GM12878 (cell line): ENCODE results near the gene CDYL. TPM values are rescaled to one million over a fixed set of nuclear protein-coding genes. Genes with fewer than 3 reads are reported as not detected.

Experiments
- ATAC-seq: fragments of 200-7000 bp; cut with Tn5 transposase; 3 replicates; pipeline ENCODE4 v1.9.1; 2020; ENCODE audit warnings: mild to moderate bottlenecking, moderate library complexity
- BruUV-seq: library from RNA; stranded (reverse); fragments of 400-500 nt; replicated peaks from 2 replicates; lab custom pipeline; 2021; lab: Mats Ljungman, UMichigan
- CTCF ChIA-PET: fragments of 300-600 bp; sonication (Branson Sonifier 250); formaldehyde crosslinking; extraction: SDS; loops from one replicate; lab custom pipeline; 2021; ENCODE audit warnings: inconsistent platforms; lab: Yijun Ruan, JAX
- POLR2A ChIA-PET: fragments of 350-600 bp; formaldehyde crosslinking; extraction: SDS; loops from one replicate; lab custom pipeline; 2021; ENCODE audit warnings: inconsistent platforms; lab: Charles Lee
- RAD21 ChIA-PET: fragments of 300-600 bp; sonication (Branson Sonifier 250); formaldehyde crosslinking; loops from one replicate; lab custom pipeline; 2023; ENCODE audit warnings: antibody characterized with exemption; ENCODE audit not compliant: unreplicated experiment; lab: Charles Lee
- SMC1A ChIA-PET: fragments of 300-600 bp; sonication (Branson Sonifier 250); formaldehyde crosslinking; loops from one replicate; lab custom pipeline; 2023; ENCODE audit not compliant: unreplicated experiment, uncharacterized antibody; lab: Charles Lee
- DNase-seq: peaks from one replicate; pipeline ENCODE4 v3.0.0-alpha.2; 2011; ENCODE audit warnings: low read depth, low spot score
- FAIRE-seq: peaks from 3 replicates; lab custom pipeline; 2011; peaks lifted over from hg19 to GRCh38; lab: Jason Lieb, UNC
- H2AFZ ChIP-seq: 2 replicates; pipeline ENCODE4 v1.6.0; 2011; ENCODE audit warnings: low read depth, low read length, control low read depth; ENCODE audit not compliant: control insufficient read depth
- H3K27ac ChIP-seq: 2 replicates; pipeline ENCODE4 v1.5.1; 2011; ENCODE audit warnings: control low read depth; ENCODE audit not compliant: control insufficient read depth, insufficient read depth
- H3K27me3 ChIP-seq, 2 experiments: replicated peaks in 1 of 2; 2 replicates each; pipeline versions ENCODE4 v1.6.0 to v1.6.1; 2011; ENCODE audit warnings: low read length in 1 of 2; ENCODE audit not compliant: control insufficient read depth in 2 of 2, insufficient read depth in 2 of 2
- H3K36me3 ChIP-seq, 2 experiments: 2 replicates each; pipeline ENCODE4 v1.5.1; 2011; ENCODE audit warnings: low read length in 1 of 2; ENCODE audit not compliant: control insufficient read depth in 2 of 2, insufficient read depth in 2 of 2
- H3K4me1 ChIP-seq: 2 replicates; pipeline ENCODE4 v1.6.1; 2011; ENCODE audit warnings: mild to moderate bottlenecking, low read length, moderate library complexity, mixed read lengths; ENCODE audit not compliant: control insufficient read depth, insufficient read depth
- H3K4me2 ChIP-seq: 2 replicates; pipeline ENCODE4 v1.6.0; 2011; ENCODE audit warnings: control low read depth; ENCODE audit not compliant: control insufficient read depth, insufficient read depth
- H3K4me3 ChIP-seq: fragments of 200-600 bp; sonication (generic); 2 replicates; pipeline ENCODE4 v1.5.1; 2016
- H3K79me2 ChIP-seq: 2 replicates; pipeline ENCODE4 v1.6.0; 2011; ENCODE audit warnings: low read length; ENCODE audit not compliant: control insufficient read depth, insufficient read depth
- H3K9ac ChIP-seq: 2 replicates; pipeline ENCODE4 v1.8.0; 2011; ENCODE audit warnings: low read length, control low read depth, mixed read lengths; ENCODE audit not compliant: control insufficient read depth, insufficient read depth
- H3K9me3 ChIP-seq: replicated peaks from 3 replicates; pipeline ENCODE4 v1.5.1; 2011; ENCODE audit warnings: mild to moderate bottlenecking, low read length; ENCODE audit not compliant: control insufficient read depth, insufficient read depth
- H4K20me1 ChIP-seq: 2 replicates; pipeline ENCODE4 v1.6.0; 2011; ENCODE audit not compliant: control insufficient read depth, insufficient read depth
- HDAC6 ChIP-seq: fragments of 200-600 bp; sonication (generic); IDR thresholded peaks from one replicate; pipeline ENCODE4 v1.8.0; 2017; ENCODE audit warnings: antibody characterized with exemption; ENCODE audit not compliant: unreplicated experiment
- IRF5 ChIP-seq: fragments of 450-650 bp; IDR thresholded peaks from 2 replicates; pipeline ENCODE4 v1.6.1; 2017; ENCODE audit warnings: borderline replicate concordance
- KDM1A ChIP-seq: fragments of 200-600 bp; sonication (generic); IDR thresholded peaks from 2 replicates; pipeline ENCODE4 v1.6.1; 2016; ENCODE audit warnings: borderline replicate concordance
- NFXL1 ChIP-seq: fragments of 450-650 bp; IDR thresholded peaks from 2 replicates; pipeline ENCODE4 v1.6.1; 2017; ENCODE audit warnings: antibody characterized with exemption, mild to moderate bottlenecking, borderline replicate concordance
- REST ChIP-seq: IDR thresholded peaks from 2 replicates; pipeline ENCODE4 v1.6.1; 2012; ENCODE audit warnings: mild to moderate bottlenecking, low read depth, low read length
- SPI1 ChIP-seq: IDR thresholded peaks from 2 replicates; pipeline ENCODE4 v1.6.1; 2011; ENCODE audit warnings: low read depth, mild to moderate bottlenecking, low read length, moderate library complexity, borderline replicate concordance; ENCODE audit not compliant: insufficient read depth
- ZBTB40 ChIP-seq: fragments of 450-650 bp; IDR thresholded peaks from 2 replicates; pipeline ENCODE4 v1.6.1; 2016; ENCODE audit warnings: mild to moderate bottlenecking, moderate library complexity, borderline replicate concordance
- WGBS: methylation state at CpG from one replicate; pipeline ENCODE4 v1.1.6; 2016; ENCODE audit warnings: low lambda C conversion rate; ENCODE audit not compliant: insufficient replicate concordance, insufficient coverage; ENCODE audit errors: missing lambda C conversion rate; 5-methylcytosine and 5-hydroxymethylcytosine counted together
- in situ Hi-C: fragments of 300-500 bp; cut with MboI; formaldehyde crosslinking; loops from 9 replicates; pipeline ENCODE4 v1.14.3; 2018; ENCODE audit warnings: mixed read lengths
- intact Hi-C: fragments of 100-400 bp; cut with micrococcal nuclease; formaldehyde crosslinking; loops from one replicate; pipeline ENCODE4 v1.14.2; 2022; ENCODE audit not compliant: unreplicated experiment
- polyA plus RNA-seq, 11 experiments: library from polyadenylated mRNA; depleted of rRNA in 4 of 11; unstranded in 6 of 11; stranded (reverse) in 5 of 11; fragments of >200 nt; fragmentation: Nextera tagmentation in 4 of 11; fragmentation: Illumina TruSeq in 1 of 11; extraction: Ambion mirVana in 4 of 11; extraction: Trizol in 1 of 11; gene quantifications; 1 replicate in 1 of 11; 2 replicates in 10 of 11; pipeline versions ENCODE4 v1.2.1 to v1.2.3, GENCODE V29; 2011 to 2016; ENCODE audit warnings: inconsistent platforms in 2 of 11, missing spikeins in 2 of 11, low read depth in 1 of 11
- total RNA-seq, 4 experiments: library from RNA; depleted of rRNA in 3 of 4; stranded (reverse); fragments of >200 nt in 3 of 4; fragmentation: Illumina TruSeq in 1 of 4; extraction: Trizol in 1 of 4; gene quantifications; 2 replicates each; pipeline versions ENCODE4 v1.2.1 to v1.2.3, GENCODE V29; 2013 to 2021

Gene CDYL
- total and polyA plus RNA-seq, 10 of the 15 experiments (the other 5 are each of a cell fraction or from before 2014, with no cell fraction given), result 9.3 to 61.2 (median 28.5) TPM

GRCh38 chr6:4806791-4807190 is 30.6 kb downstream of the CDYL start (continued):
- TF ChIP-seq REST, result no peak
- TF ChIP-seq SPI1, result no peak
- TF ChIP-seq HDAC6, result no peak
- no peak for TF ChIP-seq IRF5
- TF ChIP-seq KDM1A, result no peak

- ChIA-PET RAD21 (no interaction called here), SMC1A (interaction anchor here (1.0 to 12.1 kb wide), 3 partner anchors 18 to 26 kb away, joined by 3 to 237 read pairs (median 4); partner anchors contain the start of gene CDYL), CTCF (interaction anchor here (0.5 to 1.1 kb wide), 3 partner anchors 14 to 50 kb away, joined by 3 read pairs; no protein-coding TSS in a partner anchor), POLR2A (no interaction called here)
- Histone ChIP-seq H3K36me3 (peaks cover 1 to 12% of the 10 kb centered on the region in 2 experiments; a peak in 1 of 4 replicates), H3K4me2 (no peak overlapping the region), H3K9ac (no peak overlapping the region), H2AFZ (no peak overlapping the region), H3K4me1 (peaks cover 33% of the 10 kb centered on the region), H3K27me3 (no peaks in the 10 kb centered on the region), H3K27ac (no peak overlapping the region), H3K4me3 (no peak overlapping the region), H3K9me3 (peaks cover 2% of the 10 kb centered on the region; the same call in 1 of the 3 replicates), H3K79me2 (peaks cover 91% of the 10 kb centered on the region), H4K20me1 (peaks cover 10% of the 10 kb centered on the region)
- 93% methylated on average over 6 of the region's 6 CpGs for WGBS
- no peak for TF ChIP-seq NFXL1
- TF ChIP-seq ZBTB40, result peak; percentile 74; the same call in 1 of the 2 replicates
- DNase-seq (no peak), FAIRE-seq (no peak), ATAC-seq (no peak)
- in situ Hi-C loops (no loop called here), intact Hi-C loops (no loop called here)
- BruUV-seq, result no TSS peak
These were observed 32.2 kb downstream of the CDYL start for GRCh38 chr6:4808396-4808795.
